ENCODE data around the gene XYLT2.
A peak's percentile ranks its signal among the peaks of the same experiment; 100 is the strongest.
"Not testable (repeated sequence)": the region's sequence is repeated elsewhere in the genome, so short reads cannot be mapped to it uniquely, and the experiment has no call there.

The XYLT2 gene

GRCh38 chr17:50345432-50346312 lies at the start of gene XYLT2:
TSS of gene XYLT2 (plus strand) at chr17:50346126. CDS start at chr17:50346141, 15 bp downstream.
- peak; percentile 81 for DNase-seq (ENCODE audit: low spot score)

DNA sequence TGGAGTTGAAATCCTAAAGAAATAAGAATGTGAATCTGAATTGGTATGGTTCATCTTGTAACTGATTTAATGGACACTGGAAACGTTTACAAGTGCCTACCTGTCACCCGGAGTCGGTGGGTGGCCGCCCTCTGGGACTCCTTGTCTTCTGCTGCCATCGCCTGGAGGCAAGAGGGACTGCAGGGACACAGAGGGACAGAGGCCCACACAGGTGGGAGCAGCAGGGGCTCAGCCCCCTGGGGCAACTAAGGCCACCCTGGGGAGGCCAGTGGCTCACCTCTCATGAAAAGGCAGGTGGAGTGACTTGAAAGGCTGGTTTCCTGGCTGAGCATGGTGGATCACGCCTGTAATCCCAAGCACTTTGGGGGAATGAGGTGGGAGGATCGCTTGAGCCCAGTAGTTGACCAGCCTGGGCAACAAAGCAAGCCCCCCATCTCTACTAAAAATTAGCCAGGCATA lies 48.5 kb upstream of the XYLT2 start:
- DNase-seq (ENCODE audit: low spot score) = peak; percentile 60

GRCh38 chr17:50298018-50298417 lies 47.9 kb upstream of the XYLT2 start:
- DNase-seq (ENCODE audit: low spot score) = no peak

GRCh38 chr17:50299776-50300175 lies 46.1 kb upstream of the XYLT2 start:
- no peak for DNase-seq (ENCODE audit: low spot score)

- DNase-seq (ENCODE audit: low spot score) = not testable (repeated sequence)
Measured at GRCh38 chr17:50300824-50301223, 45.1 kb upstream of the XYLT2 start.

DNA sequence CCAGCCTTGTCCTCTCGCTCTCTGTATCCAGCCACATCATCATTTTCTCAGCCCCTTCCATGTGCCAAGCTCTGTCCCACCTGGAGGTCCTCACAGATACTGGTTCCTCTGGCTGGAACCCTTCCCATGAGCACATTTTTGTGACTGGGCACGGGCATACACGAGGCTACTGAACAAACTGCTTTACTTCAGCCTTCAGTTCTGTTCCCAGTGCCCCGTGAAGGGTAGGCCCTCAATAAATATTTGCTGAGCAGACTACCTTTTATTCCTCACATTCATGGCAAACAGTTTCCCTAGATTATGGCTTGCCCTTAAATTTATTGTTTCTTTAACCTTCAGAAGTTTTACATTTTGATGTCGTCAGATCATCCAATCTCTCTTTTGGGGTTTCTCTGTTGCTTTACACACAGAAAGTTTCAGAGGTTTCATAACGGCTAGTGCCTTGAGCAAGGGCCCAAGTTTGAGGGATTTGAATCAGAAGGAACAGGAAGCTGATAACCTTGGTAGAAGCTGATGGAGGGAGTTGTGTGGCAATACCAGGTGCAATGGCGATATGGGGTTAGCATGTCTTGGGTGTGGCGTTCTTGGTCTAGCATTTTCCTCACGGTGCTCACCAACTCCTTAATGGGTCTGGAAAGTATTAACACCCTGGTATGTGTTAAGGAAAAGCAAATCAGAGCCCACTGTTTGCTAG lies 43.9 kb upstream of the XYLT2 start:
- DNase-seq (ENCODE audit: low spot score) = no peak

DNA sequence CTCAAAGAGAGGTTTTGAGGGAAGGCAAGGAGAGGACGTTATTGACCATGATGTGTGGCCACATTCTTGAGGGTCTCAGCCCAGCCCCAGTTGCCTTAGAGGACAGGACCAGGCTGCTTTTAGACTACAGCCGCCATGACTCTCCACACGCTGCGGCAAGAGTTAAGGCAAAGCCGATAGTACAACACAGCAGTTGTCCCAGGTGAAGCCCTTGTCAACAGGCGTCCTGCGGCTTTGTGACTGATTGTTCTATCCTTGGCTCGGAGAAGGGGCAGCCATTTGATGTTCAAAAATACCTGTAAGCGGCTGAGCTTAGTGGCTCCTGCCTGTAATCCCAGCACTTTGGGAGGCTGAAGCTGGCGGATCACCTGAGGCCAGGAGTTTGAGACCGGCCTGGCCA lies 42.9 kb upstream of the XYLT2 start:
- no peak for DNase-seq (ENCODE audit: low spot score)

- DNase-seq (ENCODE audit: low spot score) = no peak
Measured at GRCh38 chr17:50303596-50303995, 42.3 kb upstream of the XYLT2 start.

DNA sequence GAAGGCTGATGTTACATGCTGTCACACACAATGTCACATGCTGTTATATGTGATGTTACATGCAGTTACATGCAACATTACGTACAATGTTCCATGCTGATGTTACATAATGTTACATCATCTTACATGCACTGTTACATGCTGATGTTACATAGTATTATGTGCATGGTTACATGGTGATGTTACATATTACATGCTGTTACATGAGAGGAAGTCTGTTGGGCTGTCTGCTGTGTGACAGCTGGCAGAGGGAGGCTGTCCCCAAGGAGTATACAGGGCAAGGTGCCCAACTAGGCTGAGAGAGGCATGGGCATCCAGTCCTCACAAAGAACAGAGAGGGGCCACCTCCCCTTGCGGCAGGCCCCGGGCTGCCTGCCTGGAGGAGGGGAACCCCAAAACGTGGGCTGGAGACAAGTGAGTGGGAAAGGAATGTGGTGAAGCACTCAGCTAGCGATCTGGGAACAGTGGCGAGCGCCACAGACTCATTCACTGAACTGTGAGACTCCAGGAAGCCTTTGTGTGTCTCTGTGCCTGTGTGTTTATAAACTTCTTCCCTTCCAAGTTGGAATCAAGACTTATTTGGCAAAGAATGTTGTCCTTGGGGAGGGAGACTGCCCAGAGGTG lies 41.0 kb upstream of the XYLT2 start:
- DNase-seq (ENCODE audit: low spot score) = no peak

GRCh38 chr17:50307654-50308053 lies 38.3 kb upstream of the XYLT2 start:
- no peak for DNase-seq (ENCODE audit: low spot score)

GRCh38 chr17:50308666-50309065 lies 37.3 kb upstream of the XYLT2 start:
- no peak for DNase-seq (ENCODE audit: low spot score)

DNA sequence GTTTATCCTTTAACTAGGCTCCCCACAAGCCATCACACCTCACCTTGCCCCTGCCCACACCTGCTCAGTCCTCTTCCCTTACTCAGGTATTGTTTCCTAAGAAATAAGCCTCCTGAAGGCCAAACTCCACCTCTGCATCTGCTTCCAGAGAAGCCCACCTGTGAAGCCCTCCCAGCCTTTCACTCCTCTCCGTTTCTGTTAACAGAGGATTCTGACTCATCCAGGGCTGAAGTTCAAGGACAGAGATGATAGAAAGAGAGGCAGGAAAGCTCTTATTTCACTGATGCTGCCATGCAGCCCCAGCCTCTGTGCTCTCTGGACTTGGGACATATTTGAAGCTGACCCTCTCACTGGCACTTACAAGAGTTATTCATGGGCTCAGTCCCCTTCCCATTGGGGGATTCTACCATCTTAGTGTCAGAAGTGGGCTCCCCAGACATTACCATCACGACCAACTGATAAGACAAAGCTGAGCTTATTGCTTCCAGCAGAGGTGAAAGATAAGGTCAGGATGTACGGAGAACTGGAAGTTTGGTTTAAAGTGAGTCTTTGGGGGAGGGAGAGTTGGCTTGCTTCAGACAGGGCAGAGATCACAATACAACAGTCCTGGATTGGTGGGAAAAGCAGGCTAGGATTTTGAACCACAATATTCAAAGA lies 35.3 kb upstream of the XYLT2 start:
- DNase-seq (ENCODE audit: low spot score) = no peak

DNA sequence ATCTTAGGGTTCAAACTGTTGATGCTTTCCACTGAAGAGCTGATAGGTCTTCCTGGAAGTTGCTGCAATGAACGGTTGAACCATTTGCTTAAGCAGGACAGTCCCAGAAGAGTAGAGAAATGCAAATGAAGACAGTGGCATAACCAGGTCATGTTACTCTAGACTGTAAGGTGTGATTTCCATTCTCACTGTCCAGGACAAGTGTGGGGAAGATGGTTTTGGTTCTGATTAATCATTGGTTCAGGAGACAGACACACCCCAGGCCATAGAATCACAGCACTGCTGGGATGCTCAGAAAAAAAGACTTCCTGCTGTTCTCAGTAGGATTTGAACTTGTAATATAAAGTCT lies 34.8 kb upstream of the XYLT2 start:
- DNase-seq (ENCODE audit: low spot score) = no peak

- DNase-seq (ENCODE audit: low spot score) = no peak
Measured at GRCh38 chr17:50311483-50311882, 34.4 kb upstream of the XYLT2 start.

DNA sequence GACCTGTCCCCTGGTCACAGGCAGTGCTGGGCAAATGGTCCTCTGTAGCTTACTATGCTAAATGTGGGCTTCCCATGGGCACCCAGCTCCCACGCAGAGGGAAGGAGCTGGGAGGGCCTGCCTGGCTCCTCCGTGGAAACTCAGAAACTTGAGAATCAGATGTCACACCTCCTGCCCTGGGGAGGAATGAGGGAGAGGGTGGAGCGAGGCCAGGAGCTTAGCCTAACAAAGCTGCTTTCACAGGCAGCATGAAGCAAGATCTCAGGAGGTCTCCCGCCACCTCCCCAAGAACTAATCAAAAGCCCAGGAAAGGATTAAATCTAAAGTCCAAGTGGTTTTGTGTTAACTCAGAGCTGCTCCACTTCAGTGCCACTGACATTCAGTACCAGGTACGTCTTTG lies 33.6 kb upstream of the XYLT2 start:
- no peak for DNase-seq (ENCODE audit: low spot score)

- DNase-seq (ENCODE audit: low spot score) = no peak
Measured at GRCh38 chr17:50314456-50315011, 31.4 kb upstream of the XYLT2 start.

DNA sequence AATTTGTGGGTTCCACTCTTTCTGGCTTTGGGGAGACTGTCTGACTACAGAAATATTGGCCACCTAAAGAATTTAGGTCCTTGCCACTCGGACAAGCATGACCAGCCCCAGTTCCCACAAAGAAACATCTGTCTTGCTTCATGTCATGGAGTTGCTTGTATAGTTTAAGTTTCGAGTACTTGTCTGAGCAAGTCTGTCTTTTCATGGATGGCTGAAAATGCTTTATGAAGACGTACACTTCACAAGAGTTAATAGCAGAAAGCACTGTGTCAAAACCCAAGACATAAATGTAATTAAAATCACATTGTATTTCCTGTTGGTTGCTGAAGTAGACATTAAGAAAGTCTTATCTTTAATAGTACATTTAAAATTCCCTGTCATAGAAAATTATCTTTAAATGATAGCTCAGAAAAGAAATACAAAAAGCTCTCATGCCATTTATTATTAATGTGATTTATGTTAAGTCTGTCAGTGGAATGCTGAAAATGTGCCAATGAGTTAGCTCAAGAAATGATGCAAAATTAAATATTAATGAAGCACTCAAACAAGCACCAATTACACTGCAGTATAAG lies 29.8 kb upstream of the XYLT2 start:
- no peak for DNase-seq (ENCODE audit: low spot score)

GRCh38 chr17:50316660-50317059 lies 29.3 kb upstream of the XYLT2 start:
- DNase-seq (ENCODE audit: low spot score) = not testable (repeated sequence)

GRCh38 chr17:50317121-50317520 lies 28.8 kb upstream of the XYLT2 start:
- DNase-seq (ENCODE audit: low spot score) = no peak

- DNase-seq (ENCODE audit: low spot score) = no peak
Measured at GRCh38 chr17:50318501-50319285, 27.2 kb upstream of the XYLT2 start.
